Endodermal cell (in vitro differentiated cells): Measurements from ENCODE around the gene BIRC5. TPM values are rescaled to one million over a fixed set of nuclear protein-coding genes. Genes with fewer than 3 reads are reported as not detected.

Source experiments
- DNase-seq: peaks from one replicate; pipeline ENCODE4 v3.0.0-alpha.2; 2017
- H3K27ac ChIP-seq: 2 replicates; pipeline ENCODE4 v1.5.1; 2013; ENCODE audit warnings: mild to moderate bottlenecking, low read depth, low read length, moderate library complexity
- H3K27me3 ChIP-seq: 2 replicates; pipeline ENCODE4 v1.6.1; 2013; ENCODE audit warnings: mild to moderate bottlenecking, low read length, moderate library complexity; ENCODE audit not compliant: insufficient read depth, control insufficient read depth, poor library complexity, severe bottlenecking
- H3K36me3 ChIP-seq: 2 replicates; pipeline ENCODE4 v1.7.0; 2013; ENCODE audit warnings: mild to moderate bottlenecking, low read length, moderate library complexity; ENCODE audit not compliant: control insufficient read depth, insufficient read depth
- H3K4me1 ChIP-seq: one replicate; pipeline ENCODE4 v1.7.0; 2013; ENCODE audit warnings: low read length; ENCODE audit not compliant: control insufficient read depth, insufficient read depth
- H3K4me3 ChIP-seq: 2 replicates; pipeline ENCODE4 v1.5.1; 2013; ENCODE audit warnings: mild to moderate bottlenecking, low read length, moderate library complexity
- H3K9ac ChIP-seq: 2 replicates; pipeline ENCODE4 v1.6.1; 2013; ENCODE audit warnings: mild to moderate bottlenecking, low read length, moderate library complexity; ENCODE audit not compliant: poor library complexity, severe bottlenecking; ENCODE audit errors: extremely low read depth
- H3K9me3 ChIP-seq: 2 replicates; pipeline ENCODE4 v1.6.1; 2013; ENCODE audit warnings: mild to moderate bottlenecking, low read length, moderate library complexity; ENCODE audit not compliant: control insufficient read depth
- H3K27ac Mint-ChIP-seq: 2 replicates; pipeline ENCODE4 v1.8.0; 2020; ENCODE audit warnings: mixed read lengths
- H3K27me3 Mint-ChIP-seq: 2 replicates; pipeline ENCODE4 v1.8.0; 2021; ENCODE audit warnings: mild to moderate bottlenecking, mixed read lengths; ENCODE audit not compliant: insufficient read depth
- H3K36me3 Mint-ChIP-seq: 2 replicates; pipeline ENCODE4 v1.8.0; 2020; ENCODE audit warnings: low read depth, mixed read lengths
- H3K4me1 Mint-ChIP-seq: 2 replicates; pipeline ENCODE4 v1.8.0; 2020; ENCODE audit warnings: mixed read lengths
- H3K4me3 Mint-ChIP-seq: 2 replicates; pipeline ENCODE4 v1.8.0; 2020; ENCODE audit warnings: mild to moderate bottlenecking, moderate library complexity, mixed read lengths
- H3K9me3 Mint-ChIP-seq: 2 replicates; pipeline ENCODE4 v1.8.0; 2020; ENCODE audit warnings: mild to moderate bottlenecking, mixed read lengths
- WGBS, 2 experiments: methylation state at CpG; one replicate each; pipeline versions ENCODE4 v1.1.5 to v1.1.7; 2013; ENCODE audit warnings: missing lambda C conversion rate in 2 of 2, mixed read lengths in 1 of 2; ENCODE audit not compliant: insufficient coverage in 1 of 2, insufficient read length in 1 of 2; 5-methylcytosine and 5-hydroxymethylcytosine counted together
- total RNA-seq, 2 donors: library from RNA; stranded (reverse); fragmentation: NEBNext Ultra II Directional in 1 of 2; extraction: Animal tissue kit (Norgen Biotek cat#: 25700) in 1 of 2; gene quantifications; 2 replicates in 1 of 2; 3 replicates in 1 of 2; pipeline ENCODE4 v1.2.1, GENCODE V29; 2021
- TF ChIP-seq, protein P1 (sequence below): fragments of 200-600 bp; sonication (generic); conservative IDR thresholded peaks from 2 replicates; pipeline ENCODE4 v1.5.0; 2021; ENCODE audit warnings: antibody characterized with exemption, mild to moderate bottlenecking

BIRC5 gene
- total RNA-seq, 2 donors from 2014 or later: 59.7 to 89.6 TPM

DNA sequence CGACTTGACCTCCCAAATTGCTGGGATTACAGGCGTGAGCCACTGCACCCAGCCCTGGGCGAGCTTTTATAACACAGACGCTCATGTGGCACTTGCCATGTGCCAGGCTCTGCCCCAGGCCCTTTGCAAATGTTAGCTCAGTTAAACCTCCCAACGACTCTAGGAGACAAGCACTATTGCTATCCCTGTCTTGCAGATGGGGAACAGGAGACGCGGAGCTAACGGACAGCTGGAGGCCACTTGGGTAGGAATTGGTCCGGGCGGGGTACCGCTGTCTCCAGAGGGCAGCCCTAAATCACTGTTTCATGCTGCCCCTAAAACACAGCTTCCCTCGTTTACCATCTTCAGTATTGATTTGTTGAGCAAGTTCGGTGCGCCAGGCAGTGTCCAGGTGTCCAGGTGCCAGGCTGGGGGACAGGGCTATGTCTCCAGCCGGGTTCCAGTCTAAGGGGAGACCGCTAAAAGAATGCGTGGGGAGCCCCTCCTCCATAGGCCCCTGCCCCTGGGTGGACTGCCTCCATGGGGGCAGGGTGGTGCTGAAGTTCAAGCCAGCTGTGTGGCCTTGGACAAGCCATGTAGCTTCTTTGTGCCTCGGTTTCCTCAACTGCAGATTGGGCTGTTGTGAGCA, 41.1 kb downstream of the BIRC5 start:
- H3K9me3 Mint-ChIP-seq: no peaks in the 10 kb centered on the region
- TF ChIP-seq, protein P1, sequence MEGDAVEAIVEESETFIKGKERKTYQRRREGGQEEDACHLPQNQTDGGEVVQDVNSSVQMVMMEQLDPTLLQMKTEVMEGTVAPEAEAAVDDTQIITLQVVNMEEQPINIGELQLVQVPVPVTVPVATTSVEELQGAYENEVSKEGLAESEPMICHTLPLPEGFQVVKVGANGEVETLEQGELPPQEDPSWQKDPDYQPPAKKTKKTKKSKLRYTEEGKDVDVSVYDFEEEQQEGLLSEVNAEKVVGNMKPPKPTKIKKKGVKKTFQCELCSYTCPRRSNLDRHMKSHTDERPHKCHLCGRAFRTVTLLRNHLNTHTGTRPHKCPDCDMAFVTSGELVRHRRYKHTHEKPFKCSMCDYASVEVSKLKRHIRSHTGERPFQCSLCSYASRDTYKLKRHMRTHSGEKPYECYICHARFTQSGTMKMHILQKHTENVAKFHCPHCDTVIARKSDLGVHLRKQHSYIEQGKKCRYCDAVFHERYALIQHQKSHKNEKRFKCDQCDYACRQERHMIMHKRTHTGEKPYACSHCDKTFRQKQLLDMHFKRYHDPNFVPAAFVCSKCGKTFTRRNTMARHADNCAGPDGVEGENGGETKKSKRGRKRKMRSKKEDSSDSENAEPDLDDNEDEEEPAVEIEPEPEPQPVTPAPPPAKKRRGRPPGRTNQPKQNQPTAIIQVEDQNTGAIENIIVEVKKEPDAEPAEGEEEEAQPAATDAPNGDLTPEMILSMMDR: no peak
- H3K27ac Mint-ChIP-seq: peak overlapping the region; percentile 91
- H3K27ac ChIP-seq: no peak overlapping the region
- 93 to 97% methylated on average over 15 to 18 of the region's 18 CpGs for WGBS, 2 experiments
- no peaks in the 10 kb centered on the region for H3K27me3 Mint-ChIP-seq
- no peaks in the 10 kb centered on the region for H3K36me3 Mint-ChIP-seq
- H3K9ac ChIP-seq: peak overlapping the region; percentile 11
- H3K4me1 ChIP-seq: peaks cover 53% of the 10 kb centered on the region
- H3K9me3 ChIP-seq: no peaks in the 10 kb centered on the region
- H3K27me3 ChIP-seq: no peaks in the 10 kb centered on the region
- no peak for DNase-seq
- peak overlapping the region; percentile 69 for H3K4me3 Mint-ChIP-seq
- H3K4me1 Mint-ChIP-seq: peaks cover 43% of the 10 kb centered on the region
- no peak overlapping the region for H3K4me3 ChIP-seq
- H3K36me3 ChIP-seq: no peaks in the 10 kb centered on the region

DNA sequence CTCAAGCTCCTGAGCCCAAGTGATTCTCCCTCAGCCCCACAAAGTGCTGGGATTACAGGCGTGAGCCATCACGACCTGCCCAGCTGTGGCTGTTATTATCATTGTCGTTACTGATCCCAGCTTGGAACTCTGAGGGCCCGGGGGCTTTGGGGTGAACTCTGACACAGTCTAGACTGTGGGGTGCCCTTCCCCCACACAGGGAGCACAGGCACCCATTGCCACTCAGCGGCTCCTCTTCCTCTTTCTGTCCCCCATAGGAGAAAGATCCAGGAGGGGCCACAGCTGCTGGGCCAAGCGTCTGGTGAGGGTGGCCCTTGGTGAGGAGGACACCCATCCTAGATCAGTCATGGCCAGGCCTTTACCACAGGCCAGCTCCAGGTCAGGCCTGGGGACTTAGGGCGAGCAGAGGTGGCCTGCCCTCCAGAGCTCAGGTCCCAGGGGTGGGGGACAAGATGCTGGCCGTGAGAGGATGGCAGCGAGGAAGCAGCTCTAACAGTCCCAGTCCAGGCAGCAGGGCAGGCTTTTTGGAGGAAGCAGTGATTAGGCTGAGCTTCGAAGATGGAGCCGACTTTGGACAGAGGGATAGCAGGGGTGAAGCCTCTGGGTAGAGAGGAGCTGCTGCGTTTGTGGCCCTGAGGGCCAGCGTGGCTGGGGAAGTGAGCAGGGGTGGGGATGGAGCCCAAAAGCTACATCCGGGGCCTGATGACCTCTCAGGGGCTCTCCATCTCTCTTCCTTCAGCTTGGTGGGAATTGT, 42.1 kb downstream of the BIRC5 start:
- H3K27ac ChIP-seq: no peak overlapping the region
- H3K27me3 ChIP-seq: no peaks in the 10 kb centered on the region
- peak overlapping the region; percentile 11 for H3K9ac ChIP-seq
- H3K9me3 Mint-ChIP-seq: no peaks in the 10 kb centered on the region
- TF ChIP-seq, protein P1: no peak
- no peaks in the 10 kb centered on the region for H3K36me3 ChIP-seq
- WGBS, 2 experiments: 79 to 82% methylated on average over 11 to 14 of the region's 14 CpGs
- no peak overlapping the region for H3K4me3 ChIP-seq
- no peaks in the 10 kb centered on the region for H3K27me3 Mint-ChIP-seq
- H3K4me1 ChIP-seq: peaks cover 45% of the 10 kb centered on the region
- peak overlapping the region; percentile 91 for H3K27ac Mint-ChIP-seq
- no peak overlapping the region for H3K4me3 Mint-ChIP-seq
- peaks cover 46% of the 10 kb centered on the region for H3K4me1 Mint-ChIP-seq
- no peaks in the 10 kb centered on the region for H3K9me3 ChIP-seq
- peak; percentile 55 for DNase-seq
- H3K36me3 Mint-ChIP-seq: no peaks in the 10 kb centered on the region

DNA sequence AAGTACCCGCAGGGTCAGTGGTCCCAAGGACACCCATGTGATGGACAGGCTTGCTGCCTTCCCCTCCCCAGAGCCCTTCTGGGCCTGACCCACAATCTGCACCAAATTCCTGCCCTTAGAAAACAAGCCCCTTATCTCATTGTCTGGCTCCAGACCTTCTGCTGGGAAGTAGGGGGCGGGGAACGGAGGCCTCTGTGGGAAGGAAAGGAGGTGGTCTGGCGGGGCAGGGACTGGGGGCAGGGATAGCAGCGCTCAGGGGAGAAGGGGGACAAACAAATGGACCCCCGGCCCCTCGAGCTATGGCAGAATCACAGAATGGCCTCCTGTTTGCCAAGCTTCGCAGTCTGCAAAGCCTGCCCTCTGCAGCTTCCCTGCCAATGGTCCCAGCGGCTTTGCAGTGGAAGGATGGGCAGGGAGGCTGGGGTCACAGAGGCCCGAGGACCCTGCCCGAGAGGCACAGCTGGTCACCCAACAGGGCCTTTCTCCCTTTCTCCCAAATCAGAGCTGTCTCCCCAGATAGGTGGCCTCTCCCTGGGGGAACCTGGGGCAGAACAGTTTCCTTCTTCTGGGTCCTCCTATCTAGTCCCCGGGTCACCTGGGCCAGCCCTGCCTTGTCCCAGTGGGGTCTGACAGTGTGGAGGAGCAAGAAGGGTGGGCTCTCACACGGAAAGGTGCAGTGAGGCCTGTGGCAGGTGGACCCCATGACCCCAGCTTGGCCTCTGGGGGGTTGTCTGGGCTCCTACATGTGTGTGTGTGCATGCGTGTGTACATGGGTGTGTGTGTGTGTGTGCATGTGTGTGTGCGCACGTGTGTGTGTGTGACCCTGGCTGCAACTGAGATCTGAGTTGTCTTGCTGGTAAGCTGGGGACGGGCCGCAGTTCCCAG, 42.9 kb downstream of the BIRC5 start:
- WGBS, 2 experiments: 39 to 57% methylated on average over 10 to 18 of the region's 18 CpGs
- Mint-ChIP-seq H3K4me1 (peaks cover 41% of the 10 kb centered on the region), H3K9me3 (no peaks in the 10 kb centered on the region), H3K27me3 (no peaks in the 10 kb centered on the region), H3K36me3 (no peaks in the 10 kb centered on the region), H3K27ac (peak overlapping the region; percentile 92), H3K4me3 (no peak overlapping the region)
- Histone ChIP-seq H3K9me3 (no peaks in the 10 kb centered on the region), H3K4me3 (no peak overlapping the region), H3K27me3 (no peaks in the 10 kb centered on the region), H3K27ac (peak overlapping the region; percentile 49), H3K4me1 (peaks cover 42% of the 10 kb centered on the region), H3K9ac (peak overlapping the region; percentile 26), H3K36me3 (no peaks in the 10 kb centered on the region)
- DNase-seq: peak; percentile 80
- TF ChIP-seq, protein P1: no peak
